Heart left ventricle (tissue), 16 donors: ENCODE results near the gene SLC39A5. TPM values are rescaled to one million over a fixed set of nuclear protein-coding genes. Genes with fewer than 3 reads are reported as not detected.

Experiments
- ATAC-seq, 4 donors: fragments of 200-7000 bp; cut with Tn5 transposase; one replicate each; pipeline ENCODE4 v1.9.1; 2020 to 2022; ENCODE audit warnings: moderate library complexity in 4 of 4, mild to moderate bottlenecking in 3 of 4, moderate number of reproducible peaks in 1 of 4
- DNase-seq, 5 donors: peaks; one replicate each; pipeline ENCODE4 v3.0.0-alpha.2; 2020
- H3K27ac ChIP-seq, 12 donors: fragments of 200-600 bp; sonication (generic) in 4 of 12; one replicate each; pipeline versions ENCODE4 v1.5.0 to v1.8.0; 2016 to 2022; ENCODE audit warnings: mild to moderate bottlenecking in 2 of 12
- H3K27me3 ChIP-seq, 9 donors: fragments of 200-600 bp; sonication (generic) in 2 of 9; one replicate each; pipeline versions ENCODE4 v1.5.1 to v1.8.0; 2016 to 2022; ENCODE audit warnings: mild to moderate bottlenecking in 3 of 9
- H3K36me3 ChIP-seq, 9 donors: fragments of 200-600 bp; sonication (generic) in 2 of 9; one replicate each; pipeline versions ENCODE4 v1.5.0 to v1.8.0; 2018 to 2022; ENCODE audit warnings: mild to moderate bottlenecking in 2 of 9
- H3K4me1 ChIP-seq, 12 donors: fragments of 200-600 bp; sonication (generic) in 4 of 12; one replicate each; pipeline versions ENCODE4 v1.5.0 to v1.8.0; 2016 to 2022; ENCODE audit warnings: mild to moderate bottlenecking in 3 of 12
- H3K4me3 ChIP-seq, 12 donors: fragments of 200-600 bp; sonication (generic) in 4 of 12; one replicate each; pipeline versions ENCODE4 v1.5.0 to v1.8.0; 2017 to 2022; ENCODE audit warnings: mild to moderate bottlenecking in 9 of 12, moderate library complexity in 4 of 12
- H3K9me3 ChIP-seq, 12 donors: fragments of 200-600 bp; sonication (generic) in 4 of 12; one replicate each; pipeline versions ENCODE4 v1.5.0 to v1.8.0; 2016 to 2022; ENCODE audit warnings: mild to moderate bottlenecking in 1 of 12
- CTCF ChIP-seq, 12 donors: fragments of 200-600 bp; sonication (generic) in 4 of 12; IDR thresholded peaks; one replicate each; pipeline versions ENCODE4 v1.5.0 to v1.8.0; 2018 to 2022; ENCODE audit warnings: antibody characterized with exemption in 12 of 12, mild to moderate bottlenecking in 5 of 12
- POLR2A ChIP-seq, 2 donors: fragments of 450-650 bp; IDR thresholded peaks; one replicate each; pipeline ENCODE4 v1.6.1; 2017; ENCODE audit warnings: antibody characterized with exemption in 2 of 2, mild to moderate bottlenecking in 2 of 2, moderate library complexity in 2 of 2
- WGBS, 4 donors: extraction: QIAGEN DNeasy Blood & Tissue Kit in 2 of 4; methylation state at CpG; one replicate each; pipeline versions ENCODE4 v1.1.5 to v1.1.7; 2013 to 2018; 5-methylcytosine and 5-hydroxymethylcytosine counted together
- intact Hi-C, 10 donors: fragments of 100-400 bp; cut with DNase I; formaldehyde crosslinking; loops; one replicate each; pipeline versions ENCODE4 v1.11.1 to v1.14.2; 2022
- polyA plus RNA-seq, 2 donors: library from polyadenylated mRNA; stranded (reverse); fragments of 200-250 nt; gene quantifications; one replicate each; pipeline ENCODE4 v1.2.3, GENCODE V29; 2013
- total RNA-seq, 9 donors: library from RNA; depleted of rRNA in 2 of 9; stranded (reverse); fragments of >200 nt in 2 of 9; fragmentation: NEBNext Ultra II Directional in 3 of 9; extraction: Animal tissue kit (Norgen Biotek cat#: 25700) in 3 of 9; gene quantifications; one replicate each; pipeline versions ENCODE4 v1.1.0 to v1.2.4, GENCODE V29; 2016 to 2023
- donor health status: ischemic (EF 13 %, LVEDD 7.1; RV severe dilation, severe dysfunction).
- donor health status: healthy with polysubstance abuse.
- donor health status: DM: no; HTN: yes; CAD: no.
- donor health status: DM: no; HTN: no; CAD: no.
- donor health status: ischemic (EF 25% LVEDD 6.9; RV normal size, moderate dysfunction).
- donor health status: ischemic (EF 25% LVEDD 5.7; RV mildly dilated, moderate dysfunction).
- donor health status: healthy.
- donor health status: DM: yes; HTN: yes; CAD: no.
- donor health status: ischemic (EF 35%, LVEDD 5.7; RV mildly dilated, moderate dysfunction).
- donor health status: nonischemic (EF 11% LVEDD 7.7; RV severe dilation, severe dysfunction).
- donor health status: DM: yes; HTN: yes; CAD: no.
- donor health status: PGD.
- donor health status: ischemic (EF 29% LVEDD 5.4; RV normal size, mild dysfunction).
- donor health status: nonischemic (EF 23%, LVEDD 6.1; RV moderate dilation, normal function).

SLC39A5 gene
- total and polyA plus RNA-seq, 11 donors = 0.12 TPM; not detected in 10

- no peaks in the 10 kb centered on the region for H3K9me3 ChIP-seq
- H3K27ac ChIP-seq = no peak overlapping the region
- ATAC-seq (no peak), DNase-seq (no peak)
- H3K4me1 ChIP-seq = peaks cover 0 to 7% (median 0%) of the 10 kb centered on the region in 12 donors
- intact Hi-C loops = loop anchor here in 3 of 10 donors (10.0 kb wide), 1 partner anchor 266 kb away; the partner anchor contains the start of gene SPRYD4 (in 3 of the 3)
- H3K36me3 ChIP-seq = no peaks in the 10 kb centered on the region
- no peaks in the 10 kb centered on the region for H3K27me3 ChIP-seq
- TF ChIP-seq CTCF (IDR thresholded peaks at IDR 0.05) = no peak
- no peak for TF ChIP-seq POLR2A (IDR thresholded peaks at IDR 0.05)
- H3K4me3 ChIP-seq = no peak overlapping the region
- 67 to 79% (median 73%) methylated on average over 1 of the region's 1 CpG for WGBS, 4 donors
Measured at GRCh38 chr12:56198836-56199235, 31.0 kb upstream of the SLC39A5 start.

- Histone ChIP-seq H3K9me3 (no peaks in the 10 kb centered on the region), H3K4me3 (no peak overlapping the region), H3K27ac (no peak overlapping the region), H3K36me3 (peaks cover 0 to 34% (median 28%) of the 10 kb centered on the region in 9 donors), H3K4me1 (peaks cover 0 to 17% (median 1%) of the 10 kb centered on the region in 12 donors), H3K27me3 (no peaks in the 10 kb centered on the region)
- TF ChIP-seq CTCF (IDR thresholded peaks at IDR 0.05) (no peak), POLR2A (IDR thresholded peaks at IDR 0.05) (no peak)
- no peak for DNase-seq
- intact Hi-C loops = loop anchor here in 1 of 10 donors (10.0 kb wide), 1 partner anchor 262 kb away; the partner anchor contains the start of gene SPRYD4
- ATAC-seq = no peak
- 54 to 67% (median 63%) methylated on average over 1 of the region's 1 CpG for WGBS, 4 donors
Measured at GRCh38 chr12:56202366-56202765, 27.5 kb upstream of the SLC39A5 start.

- ATAC-seq (no peak), DNase-seq (no peak)
- Histone ChIP-seq H3K36me3 (peaks cover 0 to 38% (median 33%) of the 10 kb centered on the region in 9 donors), H3K4me3 (no peak overlapping the region), H3K9me3 (no peaks in the 10 kb centered on the region), H3K27ac (no peak overlapping the region), H3K27me3 (no peaks in the 10 kb centered on the region), H3K4me1 (peaks cover 0 to 17% (median 1%) of the 10 kb centered on the region in 12 donors)
- TF ChIP-seq CTCF (IDR thresholded peaks at IDR 0.05) (no peak), POLR2A (IDR thresholded peaks at IDR 0.05) (no peak)
- intact Hi-C loops = loop anchor here in 1 of 10 donors (10.0 kb wide), 1 partner anchor 262 kb away; the partner anchor contains the start of gene SPRYD4
- 79 to 86% (median 81%) methylated on average over 2 of the region's 2 CpGs for WGBS, 4 donors
Measured at GRCh38 chr12:56202838-56203237, 27.0 kb upstream of the SLC39A5 start.

GRCh38 chr12:56204275-56204674 lies 25.6 kb upstream of the SLC39A5 start:
- ATAC-seq (no peak), DNase-seq (no peak)
- TF ChIP-seq POLR2A (IDR thresholded peaks at IDR 0.05) = no peak
- no peak for TF ChIP-seq CTCF (IDR thresholded peaks at IDR 0.05)
- Histone ChIP-seq H3K36me3 (peaks cover 0 to 53% (median 48%) of the 10 kb centered on the region in 9 donors), H3K4me1 (peaks cover 0 to 17% (median 1%) of the 10 kb centered on the region in 12 donors), H3K4me3 (no peak overlapping the region), H3K27ac (peak overlapping the region in 1 of 12 donors; percentile 14), H3K27me3 (no peaks in the 10 kb centered on the region), H3K9me3 (no peaks in the 10 kb centered on the region)
- intact Hi-C loops = loop anchor here in 1 of 10 donors (10.0 kb wide), 1 partner anchor 261 kb away; the partner anchor contains the start of gene SPRYD4
